ENCODE results near the gene UPB1. TPM values are rescaled to one million over a fixed set of nuclear protein-coding genes. Genes with fewer than 3 reads are reported as not detected.

UPB1 gene
- total and polyA plus RNA-seq, 9 of the 15 experiments (the other 6 are each of a cell fraction or from before 2014, with no cell fraction given) = 0.06 to 0.11 TPM; not detected in 7

GRCh38 chr22:24496661-24497060 lies 1.5 kb downstream of the UPB1 start:
- WGBS (ENCODE audit: insufficient coverage, low coverage, missing lambda C conversion rate) = 10% methylated on average over 1 of the region's 2 CpGs
- BruUV-seq (replicated peaks) = no TSS peak
- Histone ChIP-seq H4K20me1 (replicated peaks; ENCODE audit: control insufficient read depth, insufficient read depth, low read length) (no peaks in the 10 kb centered on the region), H3K9me3 (replicated peaks; ENCODE audit: control insufficient read depth, insufficient read depth, low read depth, low read length) (no peaks in the 10 kb centered on the region), H3K4me3 (no peak overlapping the region), H3K27ac (ENCODE audit: extremely low read depth, low read depth, low read length) (no peak overlapping the region), H3K9me1 (ENCODE audit: control insufficient read depth, insufficient read depth, low read length) (no peaks in the 10 kb centered on the region), H3K27me3 (ENCODE audit: control insufficient read depth in 2 of 2, insufficient read depth in 2 of 2, low read length in 2 of 2) (peaks cover 0 to 48% of the 10 kb centered on the region in 2 experiments; a peak in 3 of 5 replicates), H2AFZ (ENCODE audit: low read depth, low read length) (no peak overlapping the region), H3K4me1 (replicated peaks in 1 of 2; ENCODE audit: control insufficient read depth in 2 of 2, insufficient read depth in 2 of 2, low read length in 2 of 2) (peaks cover 0 to 8% of the 10 kb centered on the region in 2 experiments; a peak in 1 of 5 replicates), H3K4me2 (ENCODE audit: insufficient read depth, low read length) (no peak overlapping the region), H3K9ac (ENCODE audit: insufficient read depth in 1 of 2, low read depth in 2 of 2, low read length in 2 of 2) (no peak overlapping the region), H3K36me3 (ENCODE audit: control insufficient read depth, insufficient read depth, low read length) (no peaks in the 10 kb centered on the region), H3K79me2 (ENCODE audit: control insufficient read depth, insufficient read depth, low read length) (no peaks in the 10 kb centered on the region)
- in situ Hi-C loops (cut with MboI) = no loop called here
- intact Hi-C loops (cut with micrococcal nuclease) = no loop called here
- ATAC-seq (no peak), FAIRE-seq (no peak), DNase-seq (ENCODE audit: extremely low read depth in 1 of 4, low spot score in 3 of 4) (no peak)
- POLR2A ChIA-PET = interaction anchor here (0.6 to 1.6 kb wide), 3 partner anchors 10 to 62 kb away, joined by 3 to 5 read pairs (median 4); no protein-coding TSS in a partner anchor
- CTCF ChIA-PET (ENCODE audit: low intra/inter-chr PET ratio) = no interaction called here
- TF ChIP-seq TEAD4 (IDR thresholded peaks at IDR 0.05; ENCODE audit: low read length) (no peak), TEAD4 (CRISPR knock-in tag; IDR thresholded peaks at IDR 0.05; ENCODE audit: borderline replicate concordance) (no peak), IRF9 (tag; IDR thresholded peaks at IDR 0.05) (no peak), ZNF217 (CRISPR knock-in tag; IDR thresholded peaks at IDR 0.05) (no peak), ZNF75A (CRISPR knock-in tag; IDR thresholded peaks at IDR 0.05) (peak; percentile 75), ZNF232 (CRISPR knock-in tag; IDR thresholded peaks at IDR 0.05) (no peak), ZBTB43 (CRISPR knock-in tag; IDR thresholded peaks at IDR 0.05) (no peak), ZNF318 (IDR thresholded peaks at IDR 0.05; ENCODE audit: borderline replicate concordance in 1 of 2, low read depth in 1 of 2) (no peak), CCNT2 (IDR thresholded peaks at IDR 0.05; ENCODE audit: borderline replicate concordance, extremely low read depth, insufficient read length, low read depth, low read length) (no peak)

Measured in K562 (cell line).